HepG2 (cell line): ENCODE results near the gene GMPPA. TPM values are rescaled to one million over a fixed set of nuclear protein-coding genes. Genes with fewer than 3 reads are reported as not detected.

Experiments used
- CTCF ChIP-seq: sonication (generic); formaldehyde crosslinking; IDR thresholded peaks from 2 replicates; pipeline ENCODE4 v1.5.0; 2020; ENCODE audit warnings: mild to moderate bottlenecking, missing genetic modification reagents, moderate library complexity
- FOSL1 ChIP-seq: sonication (generic); formaldehyde crosslinking; IDR thresholded peaks from 2 replicates; pipeline ENCODE4 v1.9.0; 2021; ENCODE audit warnings: missing genetic modification reagents, borderline replicate concordance
- FOSL2 ChIP-seq: sonication (generic); formaldehyde crosslinking; IDR thresholded peaks from 2 replicates; pipeline ENCODE4 v1.4.0; 2020; ENCODE audit warnings: missing genetic modification reagents
- HMGXB4 ChIP-seq, 2 experiments: sonication (generic) in 1 of 2; formaldehyde crosslinking in 1 of 2; IDR thresholded peaks; 2 replicates each; pipeline versions ENCODE4 v1.4.0 to v1.6.1; 2018 to 2020; ENCODE audit warnings: missing genetic modification reagents in 2 of 2, borderline replicate concordance in 1 of 2, low read depth in 1 of 2, mild to moderate bottlenecking in 1 of 2, missing biosample characterization in 1 of 2
- KDM2A ChIP-seq: sonication (generic); formaldehyde crosslinking; IDR thresholded peaks from 2 replicates; pipeline ENCODE4 v1.4.0; 2020; ENCODE audit warnings: low read depth, missing genetic modification reagents, borderline replicate concordance
- MNT ChIP-seq: fragments of 450-650 bp; IDR thresholded peaks from 2 replicates; pipeline ENCODE4 v1.6.1; 2016
- NR2F6 ChIP-seq, 2 experiments: IDR thresholded peaks; 2 replicates each; pipeline ENCODE4 v1.6.1; 2016; ENCODE audit warnings: antibody characterized with exemption in 1 of 2, mild to moderate bottlenecking in 1 of 2
- SMC3 ChIP-seq: IDR thresholded peaks from 2 replicates; pipeline ENCODE4 v1.6.1; 2011; ENCODE audit warnings: low read length, improper control_type of control experiment
- SP4 ChIP-seq: sonication (generic); formaldehyde crosslinking; IDR thresholded peaks from 2 replicates; pipeline ENCODE4 v1.8.1; 2023; ENCODE audit warnings: mild to moderate bottlenecking, missing genetic modification reagents
- STAG1 ChIP-seq: sonication (generic); formaldehyde crosslinking; IDR thresholded peaks from 2 replicates; pipeline ENCODE4 v1.4.0; 2020; ENCODE audit warnings: missing genetic modification reagents
- SUZ12 ChIP-seq: fragments of 150-350 bp; IDR thresholded peaks from 2 replicates; pipeline ENCODE4 v1.6.1; 2014; ENCODE audit warnings: low read depth, low read length
- ZNF263 ChIP-seq: sonication (generic); formaldehyde crosslinking; IDR thresholded peaks from 2 replicates; pipeline ENCODE4 v1.4.0; 2020; ENCODE audit warnings: missing genetic modification reagents
- ZNF432 ChIP-seq: sonication (generic); formaldehyde crosslinking; IDR thresholded peaks from 2 replicates; pipeline ENCODE4 v1.5.0; 2020; ENCODE audit warnings: missing genetic modification reagents, mild to moderate bottlenecking, borderline replicate concordance
- ZSCAN25 ChIP-seq: sonication (generic); formaldehyde crosslinking; IDR thresholded peaks from 2 replicates; pipeline ENCODE4 v1.8.0; 2022; ENCODE audit warnings: mild to moderate bottlenecking, missing genetic modification reagents
- polyA plus RNA-seq, 8 experiments: library from polyadenylated mRNA; depleted of rRNA in 3 of 8; stranded (reverse) in 7 of 8; unstranded in 1 of 8; fragments of >200 nt; fragmentation: Illumina TruSeq in 4 of 8; extraction: Trizol in 4 of 8; gene quantifications; 2 replicates each; pipeline versions ENCODE4 v1.2.1 to v1.2.3, GENCODE V29; 2011 to 2016; ENCODE audit warnings: low read depth in 4 of 8, missing spikeins in 1 of 8, mixed read lengths in 1 of 8; ENCODE audit not compliant: insufficient read depth in 1 of 8
- total RNA-seq, 5 experiments: library from RNA; depleted of rRNA; stranded (reverse); fragments of >200 nt; fragmentation: Illumina TruSeq; extraction: Trizol; gene quantifications; 2 replicates each; pipeline ENCODE4 v1.2.3, GENCODE V29; 2016; ENCODE audit warnings: low read depth in 1 of 5

Gene GMPPA
- total and polyA plus RNA-seq, 2 of the 13 experiments (the other 11 are each of a cell fraction or from before 2014, with no cell fraction given): 81.1 to 106 TPM

- TF ChIP-seq NR2F6 (IDR thresholded peaks at IDR 0.05): no peak
- 0 out of 2 replicates have a peak, but pooled peaks have one; percentile 21 for TF ChIP-seq NR2F6 (CRISPR knock-in tag; IDR thresholded peaks at IDR 0.05)
- TF ChIP-seq SMC3: peak; percentile 54; the same call in 1 of the 2 replicates
- peak; percentile 93 for TF ChIP-seq CTCF (CRISPR knock-in tag)
- TF ChIP-seq ZSCAN25 (CRISPR knock-in tag): 0 out of 2 replicates have a peak, but pooled peaks have one; percentile 40
- TF ChIP-seq SUZ12: peak; percentile 17; the same call in 1 of the 2 replicates
- peak in 1 of 2 experiments; percentile 30; a peak in 1 of 4 replicates for TF ChIP-seq HMGXB4 (CRISPR knock-in tag; IDR thresholded peaks at IDR 0.05; ENCODE audit: borderline replicate concordance in 1 of 2, low read depth in 1 of 2)
- TF ChIP-seq STAG1 (CRISPR knock-in tag): peak; percentile 88
- 0 out of 2 replicates have a peak, but pooled peaks have one; percentile 35 for TF ChIP-seq SP4
- TF ChIP-seq FOSL2: peak; percentile 13; the same call in 1 of the 2 replicates
- no peak for TF ChIP-seq ZNF432 (CRISPR knock-in tag)
- TF ChIP-seq MNT: peak; percentile 43; the same call in 1 of the 2 replicates
- peak; percentile 67; the same call in 1 of the 2 replicates for TF ChIP-seq KDM2A
- peak; percentile 65 for TF ChIP-seq ZNF263
- no peak for TF ChIP-seq FOSL1
- TF ChIP-seq, all 625 proteins: peak for 18
These were observed 22.7 kb upstream of the GMPPA start (continued) for GRCh38 chr2:219475697-219476651.
